SK-N-SH (cell line): ENCODE data around the gene CDK11B. TPM values are rescaled to one million over a fixed set of nuclear protein-coding genes. Genes with fewer than 3 reads are reported as not detected.

Experiments used
- CTCF ChIA-PET: fragments of 300-600, 350-600 bp; formaldehyde crosslinking; extraction: SDS; loops from one replicate; lab custom pipeline; 2021; lab: Yijun Ruan, JAX
- POLR2A ChIA-PET: fragments of 350-600 bp; sonication (Branson Sonifier 250); formaldehyde crosslinking; extraction: SDS; loops from one replicate; lab custom pipeline; 2020; ENCODE audit warnings: antibody characterized with exemption, inconsistent platforms; lab: Yijun Ruan, JAX
- DNase-seq: peaks from one replicate; pipeline ENCODE4 v3.0.0; 2012
- H2AFZ ChIP-seq: fragments of 200-600 bp; sonication (generic); 2 replicates; pipeline ENCODE4 v1.8.1; 2016; ENCODE audit warnings: antibody characterized with exemption, mild to moderate bottlenecking, low read depth
- H3F3A ChIP-seq: fragments of 200-600 bp; sonication (generic); replicated peaks from 2 replicates; pipeline ENCODE3; 2016; ENCODE audit warnings: antibody characterized with exemption, mild to moderate bottlenecking; ENCODE audit not compliant: insufficient read depth
- H3K27ac ChIP-seq, 2 experiments: fragments of 200-500 bp in 1 of 2; fragments of 200-600 bp in 1 of 2; sonication (Bioruptor generic) in 1 of 2; sonication (generic), shearing (Covaris generic) in 1 of 2; 2 replicates each; pipeline versions ENCODE4 v1.5.1 to v1.6.1; 2014 to 2016; ENCODE audit warnings: low read depth in 2 of 2, inconsistent platforms in 1 of 2, low read length in 1 of 2, mild to moderate bottlenecking in 1 of 2, mixed read lengths in 1 of 2
- H3K27me3 ChIP-seq: fragments of 200-600 bp; sonication (generic), shearing (Covaris generic); 2 replicates; pipeline ENCODE4 v1.6.1; 2016; ENCODE audit warnings: mixed run types; ENCODE audit not compliant: insufficient read depth
- H3K36me3 ChIP-seq, 2 experiments: fragments of 200-500 bp in 1 of 2; fragments of 200-600 bp in 1 of 2; sonication (Bioruptor generic) in 1 of 2; sonication (generic) in 1 of 2; replicated peaks in 1 of 2; 2 replicates each; pipeline versions ENCODE3 to v1.5.1; 2014 to 2016; ENCODE audit warnings: low read length in 1 of 2, mild to moderate bottlenecking in 1 of 2; ENCODE audit not compliant: insufficient read depth in 2 of 2, control insufficient read depth in 1 of 2
- H3K4me1 ChIP-seq, 2 experiments: fragments of 200-500 bp in 1 of 2; fragments of 200-600 bp in 1 of 2; sonication (Bioruptor generic) in 1 of 2; sonication (generic), shearing (Covaris generic) in 1 of 2; 2 replicates each; pipeline versions ENCODE4 v1.5.1 to v1.6.1; 2014 to 2016; ENCODE audit warnings: low read depth in 1 of 2, low read length in 1 of 2, mixed run types in 1 of 2; ENCODE audit not compliant: insufficient read depth in 2 of 2, control insufficient read depth in 1 of 2
- H3K4me2 ChIP-seq: fragments of 200-600 bp; sonication (generic), shearing (Covaris generic); 2 replicates; pipeline ENCODE4 v1.6.1; 2017; ENCODE audit warnings: mixed run types
- H3K4me3 ChIP-seq, 2 experiments: fragments of 200-500 bp in 1 of 2; fragments of 200-600 bp in 1 of 2; sonication (Bioruptor generic) in 1 of 2; sonication (generic), shearing (Covaris generic) in 1 of 2; 2 replicates each; pipeline versions ENCODE4 v1.5.1 to v1.8.1; 2014 to 2016; ENCODE audit warnings: low read depth in 2 of 2, inconsistent platforms in 1 of 2, low read length in 1 of 2, mild to moderate bottlenecking in 1 of 2, mixed read lengths in 1 of 2, moderate library complexity in 1 of 2
- H3K79me2 ChIP-seq: fragments of 200-600 bp; sonication (generic); 2 replicates; pipeline ENCODE4 v1.8.1; 2017; ENCODE audit warnings: mild to moderate bottlenecking; ENCODE audit not compliant: insufficient read depth
- H3K9ac ChIP-seq: fragments of 200-600 bp; sonication (generic); 2 replicates; pipeline ENCODE4 v1.6.1; 2017; ENCODE audit warnings: mixed run types
- H3K9me2 ChIP-seq: fragments of 200-600 bp; sonication (generic); 2 replicates; pipeline ENCODE4 v1.6.1; 2017; ENCODE audit warnings: mixed run types
- H3K9me3 ChIP-seq: fragments of 200-600 bp; sonication (generic); 2 replicates; pipeline ENCODE4 v1.6.1; 2017; ENCODE audit warnings: mixed run types, mild to moderate bottlenecking, moderate library complexity
- H4K20me1 ChIP-seq: fragments of 200-600 bp; sonication (generic); 2 replicates; pipeline ENCODE4 v1.6.1; 2017; ENCODE audit warnings: mild to moderate bottlenecking, mixed run types; ENCODE audit not compliant: insufficient read depth
- CHD2 ChIP-seq: fragments of 150-350 bp; IDR thresholded peaks from 2 replicates; pipeline ENCODE4 v1.6.1; 2018; ENCODE audit warnings: low read length; ENCODE audit not compliant: partially characterized antibody
- EP300 ChIP-seq, 2 experiments: IDR thresholded peaks; 2 replicates each; pipeline versions ENCODE4 v1.4.0 to v1.6.1; 2012; ENCODE audit warnings: borderline replicate concordance in 1 of 2, low read depth in 1 of 2, low read length in 1 of 2
- EZH2phosphoT487 ChIP-seq: fragments of 200-600 bp; sonication (generic); IDR thresholded peaks from 2 replicates; pipeline ENCODE4 v1.6.1; 2017; ENCODE audit warnings: low read depth, mixed run types, mild to moderate bottlenecking, antibody characterized with exemption, moderate library complexity, borderline replicate concordance
- FOSL2 ChIP-seq: IDR thresholded peaks from 2 replicates; pipeline ENCODE4 v1.4.0; 2012; ENCODE audit warnings: low read depth, mild to moderate bottlenecking, moderate library complexity, borderline replicate concordance
- FOXM1 ChIP-seq: IDR thresholded peaks from 2 replicates; pipeline ENCODE4 v1.4.0; 2012; ENCODE audit warnings: low read depth, mild to moderate bottlenecking
- GATA2 ChIP-seq: sonication (generic); formaldehyde crosslinking; IDR thresholded peaks from 2 replicates; pipeline ENCODE4 v1.5.0; 2020; ENCODE audit warnings: mild to moderate bottlenecking, missing genetic modification reagents
- IRF3 ChIP-seq: fragments of 150-350 bp; IDR thresholded peaks from 2 replicates; pipeline ENCODE4 v1.6.1; 2016; ENCODE audit warnings: mild to moderate bottlenecking, low read depth, low read length
- JUND ChIP-seq: IDR thresholded peaks from 2 replicates; pipeline ENCODE4 v1.4.0; 2012
- MAX ChIP-seq: IDR thresholded peaks from 2 replicates; pipeline ENCODE4 v1.4.0; 2012; ENCODE audit warnings: low read depth
- NFIC ChIP-seq: IDR thresholded peaks from 2 replicates; pipeline ENCODE4 v1.4.0; 2012; ENCODE audit warnings: borderline replicate concordance
- NRF1 ChIP-seq: IDR thresholded peaks from 2 replicates; pipeline ENCODE4 v1.6.1; 2012; ENCODE audit warnings: low read depth, mild to moderate bottlenecking, low read length
- POLR2AphosphoS5 ChIP-seq: IDR thresholded peaks from 2 replicates; pipeline ENCODE4 v1.6.1; 2012; ENCODE audit warnings: low read depth, low read length
- RAD21 ChIP-seq: IDR thresholded peaks from 2 replicates; pipeline ENCODE4 v1.6.1; 2012; ENCODE audit warnings: mild to moderate bottlenecking, low read length
- RCOR1 ChIP-seq: fragments of 150-350 bp; IDR thresholded peaks from 2 replicates; pipeline ENCODE4 v1.6.1; 2017; ENCODE audit warnings: antibody characterized with exemption, low read length
- SIN3A ChIP-seq: IDR thresholded peaks from 2 replicates; pipeline ENCODE4 v1.6.1; 2012; ENCODE audit warnings: low read depth, mild to moderate bottlenecking, low read length, moderate library complexity, borderline replicate concordance
- TCF12 ChIP-seq: IDR thresholded peaks from 2 replicates; pipeline ENCODE4 v1.4.0; 2012
- TEAD4 ChIP-seq: IDR thresholded peaks from 2 replicates; pipeline ENCODE4 v1.4.0; 2012; ENCODE audit warnings: mild to moderate bottlenecking, borderline replicate concordance; ENCODE audit not compliant: insufficient read depth
- USF1 ChIP-seq: IDR thresholded peaks from 2 replicates; pipeline ENCODE4 v1.4.0; 2012; ENCODE audit warnings: low read depth, borderline replicate concordance
- USF2 ChIP-seq: fragments of 150-350 bp; IDR thresholded peaks from 2 replicates; pipeline ENCODE4 v1.6.1; 2017; ENCODE audit warnings: antibody characterized with exemption, low read length, low read depth, borderline replicate concordance
- WGBS: methylation state at CpG from one replicate; pipeline ENCODE4 v1.1.6; 2017; ENCODE audit warnings: low lambda C conversion rate; 5-methylcytosine and 5-hydroxymethylcytosine counted together
- polyA plus RNA-seq, 3 experiments: library from polyadenylated mRNA; depleted of rRNA; stranded (reverse); fragments of >200 nt; gene quantifications; 2 replicates each; pipeline ENCODE4 v1.2.3, GENCODE V29; 2012
- TF ChIP-seq, protein P1 (sequence below): IDR thresholded peaks from 2 replicates; pipeline ENCODE4; 2012

The CDK11B gene
- polyA plus RNA-seq, 1 of the 3 experiments (the other 2 are of a cell fraction): 15.0 TPM

GRCh38 chr1:1601564-1602303 lies 57.1 kb downstream of the CDK11B start:
- H3K79me2 ChIP-seq: no peaks in the 10 kb centered on the region

More at GRCh38 chr1:1601564-1602303, 57.1 kb downstream of the CDK11B start:
- TF ChIP-seq NRF1: no peak
- no peak for TF ChIP-seq GATA2 (CRISPR knock-in tag)
- no peak for TF ChIP-seq USF2
- TF ChIP-seq POLR2AphosphoS5: no peak
- no peak for TF ChIP-seq USF1
- no peak for TF ChIP-seq FOSL2
- no peak for TF ChIP-seq RCOR1
- TF ChIP-seq IRF3: no peak
- TF ChIP-seq NFIC: no peak
- TF ChIP-seq CHD2: no peak
- TF ChIP-seq EZH2phosphoT487: no peak
- no peak for TF ChIP-seq MAX
- no peak for TF ChIP-seq TEAD4
- no peak for TF ChIP-seq SIN3A
- no peak for TF ChIP-seq FOXM1
- TF ChIP-seq RAD21: no peak
- TF ChIP-seq, protein P1, sequence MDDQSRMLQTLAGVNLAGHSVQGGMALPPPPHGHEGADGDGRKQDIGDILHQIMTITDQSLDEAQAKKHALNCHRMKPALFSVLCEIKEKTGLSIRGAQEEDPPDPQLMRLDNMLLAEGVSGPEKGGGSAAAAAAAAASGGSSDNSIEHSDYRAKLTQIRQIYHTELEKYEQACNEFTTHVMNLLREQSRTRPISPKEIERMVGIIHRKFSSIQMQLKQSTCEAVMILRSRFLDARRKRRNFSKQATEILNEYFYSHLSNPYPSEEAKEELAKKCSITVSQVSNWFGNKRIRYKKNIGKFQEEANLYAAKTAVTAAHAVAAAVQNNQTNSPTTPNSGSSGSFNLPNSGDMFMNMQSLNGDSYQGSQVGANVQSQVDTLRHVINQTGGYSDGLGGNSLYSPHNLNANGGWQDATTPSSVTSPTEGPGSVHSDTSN: no peak
- no peak for TF ChIP-seq EP300 (IDR thresholded peaks at IDR 0.05; ENCODE audit: borderline replicate concordance in 1 of 2, low read depth in 1 of 2, low read length in 1 of 2)
- TF ChIP-seq JUND: no peak
- no peak for TF ChIP-seq TCF12
- TF ChIP-seq, all 33 proteins: peak for 0
- H3F3A ChIP-seq: no peaks in the 10 kb centered on the region
- whole genome bisulfite sequencing: 78% methylated on average over 8 of the region's 15 CpGs
- H3K4me3 ChIP-seq: no peak overlapping the region
- no peaks in the 10 kb centered on the region for H3K27me3 ChIP-seq
- no peak overlapping the region for H3K9ac ChIP-seq
- DNase-seq: no peak
- H3K4me2 ChIP-seq: no peak overlapping the region
- H3K36me3 ChIP-seq: no peaks in the 10 kb centered on the region
- no peaks in the 10 kb centered on the region for H3K9me2 ChIP-seq
- no peak overlapping the region for H2AFZ ChIP-seq
- H4K20me1 ChIP-seq: no peaks in the 10 kb centered on the region; the same call in 1 of the 2 replicates
- H3K4me1 ChIP-seq: peaks cover 0 to 22% of the 10 kb centered on the region in 2 experiments; a peak in 1 of 4 replicates
- ChIA-PET CTCF (no interaction called here), POLR2A (no interaction called here)
- no peaks in the 10 kb centered on the region for H3K9me3 ChIP-seq
- no peak overlapping the region for H3K27ac ChIP-seq
